Measurements from ENCODE around the gene MORC4.
"Not testable (repeated sequence)": the region's sequence is repeated elsewhere in the genome, so short reads cannot be mapped to it uniquely, and the experiment has no call there.

Gene MORC4

DNA sequence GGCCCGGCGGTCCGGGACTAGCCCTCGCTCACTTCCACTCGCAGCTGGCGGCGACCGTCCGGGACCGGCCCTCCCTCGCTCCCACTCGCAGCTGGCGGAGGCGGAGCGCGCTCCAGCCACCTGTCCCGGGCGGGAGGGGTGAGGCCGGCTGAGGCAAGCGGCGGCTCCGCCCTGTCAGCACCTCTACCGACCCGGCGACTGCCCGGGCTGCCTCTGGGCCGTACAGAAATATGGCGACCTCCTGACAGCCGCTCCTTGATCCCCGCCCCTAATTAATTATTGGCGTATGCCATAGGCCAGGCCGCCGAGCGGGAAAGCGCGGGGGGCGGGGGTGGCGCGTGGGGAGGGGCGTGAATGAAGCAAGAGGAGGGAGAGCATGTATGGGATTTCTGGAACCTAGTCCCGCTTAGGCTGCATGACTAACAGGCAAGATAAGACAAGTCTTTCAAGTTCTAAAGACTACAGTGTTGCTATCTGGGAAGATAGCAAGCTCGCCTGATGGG, at the start of gene MORC4:
Gene MORC4 (minus strand): TSS at position 200 of the 503 bp plus-strand sequence. CDS start 243 bp downstream, outside the sequence.
- peak; percentile 68 for DNase-seq

DNA sequence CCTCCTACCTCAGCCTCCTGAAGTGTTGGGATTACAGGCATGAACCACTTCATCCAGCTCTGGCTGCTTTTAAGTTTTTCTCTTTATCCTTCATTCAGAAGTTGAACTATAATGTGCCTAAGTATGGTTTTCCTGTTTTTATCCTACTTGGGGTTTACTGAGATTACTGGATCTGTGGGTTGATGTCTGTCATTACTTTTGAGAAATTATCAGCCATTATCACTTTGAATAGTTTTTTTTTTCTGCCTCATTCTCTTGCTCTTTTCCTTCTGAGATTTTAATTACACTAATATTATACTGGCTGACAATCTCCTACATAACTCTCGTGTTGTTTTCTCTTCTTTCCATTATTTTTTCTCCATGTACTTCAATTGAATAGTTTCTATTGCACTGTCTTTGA, 47.6 kb upstream of the MORC4 start:
- DNase-seq: no peak

DNA sequence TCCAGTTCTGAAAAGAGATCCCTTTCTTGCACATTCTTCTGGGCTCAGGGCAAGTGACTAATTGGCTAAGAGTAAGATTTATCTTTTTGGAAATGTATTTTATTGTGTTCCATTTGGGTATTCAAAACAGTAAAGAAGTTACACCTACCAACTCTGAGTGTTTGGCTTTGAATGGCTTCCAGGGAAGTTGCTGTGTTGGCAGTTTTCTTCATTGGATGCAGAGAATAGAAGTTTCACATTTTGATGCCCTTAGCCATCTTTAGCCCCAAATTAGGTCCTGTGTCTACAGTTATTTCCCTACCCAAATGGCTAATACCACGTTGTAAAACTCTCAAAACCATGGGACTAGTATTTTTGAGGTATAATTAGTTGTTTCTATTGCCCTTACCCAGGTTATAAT, 29.7 kb upstream of the MORC4 start:
- DNase-seq: no peak

GRCh38 chrX:107025545-107025944, 25.5 kb upstream of the MORC4 start:
- DNase-seq: no peak

DNA sequence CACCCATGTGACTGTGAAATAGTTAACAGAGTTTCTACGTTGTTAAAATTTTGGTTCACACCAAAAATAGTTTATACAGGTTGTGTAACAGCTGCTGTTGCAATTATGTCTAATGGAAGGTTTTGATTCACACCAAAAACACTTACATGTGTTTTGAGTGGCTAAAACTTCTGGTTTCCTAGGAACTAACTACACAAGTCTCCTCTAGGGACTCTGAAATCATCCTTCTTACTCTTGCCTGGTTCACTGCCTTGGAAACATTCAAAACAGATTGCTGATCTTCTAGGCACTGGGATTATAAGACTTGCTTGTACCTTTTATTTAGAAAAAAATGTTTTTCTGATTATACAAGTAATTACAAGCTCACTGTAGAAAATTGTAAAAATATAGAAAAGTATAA, 14.9 kb upstream of the MORC4 start:
- no peak for DNase-seq

- DNase-seq: no peak
Observed at GRCh38 chrX:107008034-107008433, 8.0 kb upstream of the MORC4 start.

DNA sequence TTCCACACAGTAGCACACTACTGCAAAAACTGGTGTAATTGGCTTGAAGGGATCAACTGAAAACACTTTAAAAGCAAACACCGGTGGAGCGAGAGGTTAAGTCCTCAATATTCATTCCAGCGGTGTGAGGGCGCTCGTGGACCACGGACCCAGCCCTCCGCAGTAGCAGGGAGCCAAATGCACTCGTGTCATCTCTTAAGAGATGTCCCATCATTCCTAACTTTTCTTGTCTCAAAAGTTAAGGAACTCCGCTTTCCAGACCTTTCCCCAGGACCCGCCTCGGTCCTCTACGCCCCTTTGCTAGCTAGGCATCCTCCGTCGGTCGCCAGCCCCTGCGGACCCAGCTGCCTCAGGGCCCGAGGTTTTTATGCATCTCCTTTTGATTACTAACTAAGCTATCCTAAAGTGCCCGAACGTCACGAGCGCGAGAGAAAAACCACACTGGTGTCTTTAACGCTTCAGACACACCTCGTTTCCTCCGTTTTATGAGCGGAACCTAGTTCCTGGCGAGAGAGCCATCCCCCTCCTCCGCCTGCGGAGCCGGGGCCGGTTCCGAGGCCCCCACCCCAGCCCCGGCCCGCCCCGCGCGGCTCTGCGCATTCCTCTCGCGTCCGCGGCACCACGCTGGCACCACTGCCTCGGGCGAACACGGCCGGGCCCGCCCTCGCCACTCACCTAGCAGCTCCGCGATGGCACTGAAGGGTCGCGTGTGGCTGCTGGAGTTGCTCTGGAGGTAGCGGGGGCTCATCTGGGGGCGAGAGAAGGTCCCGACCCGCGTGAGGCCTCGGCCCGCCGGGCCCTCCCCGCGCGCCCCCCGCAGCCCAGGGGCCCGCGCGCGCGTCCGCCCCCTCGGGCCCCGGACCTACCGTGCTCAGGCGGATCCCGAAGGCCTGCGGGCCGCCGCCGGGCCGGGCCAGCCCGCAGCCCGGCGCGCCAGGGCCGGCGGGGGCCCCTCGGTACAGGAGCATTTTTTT, 723 bp downstream of the MORC4 start:
- DNase-seq: peak; percentile 14

GRCh38 chrX:106997611-106998010, 2.4 kb downstream of the MORC4 start:
- no peak for DNase-seq

GRCh38 chrX:106995678-106996077, 4.3 kb downstream of the MORC4 start:
- no peak for DNase-seq

DNA sequence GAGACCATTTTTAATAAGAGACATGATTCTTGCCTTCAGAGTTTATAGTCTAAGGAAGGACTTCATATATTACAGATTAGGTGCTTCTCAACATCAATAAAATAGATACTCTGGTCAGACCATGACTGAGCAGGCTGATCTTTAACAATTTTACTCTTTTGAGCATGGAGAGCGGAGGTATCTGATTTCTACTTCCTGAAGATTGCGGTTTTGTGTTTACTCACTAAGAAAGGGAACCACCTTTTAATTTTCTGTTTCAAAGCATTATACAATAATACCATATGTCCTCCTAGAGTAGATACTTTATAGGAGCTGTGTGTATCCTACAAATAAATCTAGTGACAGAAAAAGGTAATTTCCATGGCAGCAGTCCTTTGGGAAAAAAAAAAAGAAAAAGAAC, 12.5 kb downstream of the MORC4 start:
- DNase-seq: no peak

DNA sequence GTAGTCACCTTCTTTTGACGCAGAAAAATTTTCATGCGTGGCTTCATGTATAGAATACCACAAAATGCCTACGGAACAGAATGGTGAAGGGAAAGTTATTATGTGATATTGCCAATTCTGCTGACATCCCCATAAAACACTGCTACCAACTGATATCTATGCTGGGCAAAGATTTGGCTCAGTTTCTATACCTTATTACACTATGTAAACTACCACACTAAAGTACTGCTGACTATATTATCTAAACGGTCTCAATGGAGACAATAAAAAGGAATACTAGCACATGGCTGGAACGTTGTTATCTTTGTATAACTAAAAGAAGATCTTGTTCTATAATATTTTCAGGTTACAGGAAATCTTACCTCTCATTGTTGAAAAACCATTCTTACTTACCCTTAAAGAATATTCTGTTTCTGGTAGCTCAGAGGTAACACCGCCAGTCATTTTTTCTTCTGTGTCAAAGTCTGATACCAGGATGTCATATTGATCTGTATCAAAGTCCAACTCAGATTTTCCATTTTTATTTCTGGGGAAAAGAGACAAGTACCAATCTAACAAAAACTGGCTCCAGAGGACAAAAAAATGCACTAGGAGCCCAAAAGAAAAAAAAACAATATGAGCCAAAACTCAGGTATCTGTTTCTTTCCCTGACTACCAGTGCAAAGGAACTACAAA, 18.9 kb downstream of the MORC4 start:
- no peak for DNase-seq

- DNase-seq: no peak
Observed at GRCh38 chrX:106976416-106976815, 23.6 kb downstream of the MORC4 start.

DNA sequence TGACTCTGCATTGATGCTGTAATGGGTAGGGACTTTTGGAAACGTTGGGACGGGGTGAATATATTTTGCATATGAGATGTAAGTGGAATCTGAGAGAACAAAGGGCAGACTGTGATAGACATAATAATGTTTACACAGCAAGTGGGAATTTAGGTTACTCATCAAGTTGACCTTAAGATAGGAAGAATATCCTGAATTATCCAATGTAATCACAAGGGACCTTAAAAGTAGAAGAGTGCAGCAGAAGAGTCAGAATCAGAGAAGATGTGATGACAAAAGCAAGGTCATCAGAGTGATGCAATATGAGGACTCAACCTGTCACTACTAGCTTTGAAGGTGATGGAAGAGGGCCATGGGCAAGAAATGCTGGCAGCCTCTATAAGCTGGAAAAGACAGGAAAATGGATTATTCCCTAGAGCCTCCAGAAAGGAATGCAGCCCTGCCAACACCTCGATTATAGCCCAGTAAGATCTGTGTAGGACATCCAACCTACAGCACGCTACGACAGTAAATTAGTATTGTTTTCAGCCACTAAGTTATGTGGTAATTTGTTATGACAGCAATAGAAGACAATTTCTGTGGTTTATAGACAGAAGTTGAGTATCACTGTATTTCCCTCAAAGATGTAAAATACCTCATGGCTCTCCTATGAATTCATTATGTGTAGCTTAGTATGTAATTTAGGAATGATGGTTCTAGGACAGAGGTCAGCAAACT, 26.4 kb downstream of the MORC4 start:
- no peak for DNase-seq

- DNase-seq: no peak
Observed at GRCh38 chrX:106972896-106973295, 27.1 kb downstream of the MORC4 start.

DNA sequence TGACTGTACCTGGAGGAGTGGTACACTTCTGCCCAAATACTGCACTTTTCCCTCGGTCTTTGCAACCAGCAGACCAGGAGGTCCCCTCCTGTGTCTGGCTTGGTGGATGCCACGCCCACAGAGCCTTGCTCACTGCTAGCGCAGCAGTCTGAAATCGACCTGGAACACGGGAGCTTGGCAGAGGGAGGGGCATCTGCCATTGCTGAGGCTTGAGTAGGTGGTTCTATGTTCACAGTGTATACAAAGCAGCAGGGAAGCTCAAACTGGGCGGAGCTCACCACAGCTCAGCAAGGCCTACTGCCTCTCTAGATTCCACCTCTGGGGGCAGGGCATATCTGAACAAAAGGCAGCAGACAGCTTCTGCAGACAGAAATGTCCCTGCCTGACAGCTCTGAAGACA, 33.5 kb downstream of the MORC4 start:
- not testable (repeated sequence) for DNase-seq

- no peak for DNase-seq
Observed at GRCh38 chrX:106964290-106964689, 35.7 kb downstream of the MORC4 start.

- no peak for DNase-seq
Observed at GRCh38 chrX:106963111-106963510, 36.9 kb downstream of the MORC4 start.

DNA sequence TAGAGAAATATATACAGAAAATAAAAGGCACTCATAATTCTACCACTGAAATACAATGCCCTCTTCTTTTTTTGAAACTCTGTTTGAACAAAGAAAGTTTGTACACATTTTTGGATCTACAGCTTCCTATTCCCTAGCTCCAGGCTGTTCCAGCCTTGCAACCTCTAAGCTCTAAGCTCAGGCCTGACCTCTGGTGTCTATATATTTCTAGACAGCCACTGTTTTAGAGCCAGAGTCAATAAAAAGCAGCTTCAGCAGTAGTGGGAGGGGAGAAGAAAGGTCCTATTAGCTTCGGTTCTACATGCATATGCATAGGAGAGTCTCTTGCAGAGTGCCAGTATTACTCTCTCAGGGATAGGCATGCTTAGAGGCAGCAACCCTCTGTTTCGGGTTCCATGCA, 40.1 kb downstream of the MORC4 start:
- DNase-seq: no peak

- DNase-seq: no peak
Observed at GRCh38 chrX:106957856-106958255, 42.2 kb downstream of the MORC4 start.

DNA sequence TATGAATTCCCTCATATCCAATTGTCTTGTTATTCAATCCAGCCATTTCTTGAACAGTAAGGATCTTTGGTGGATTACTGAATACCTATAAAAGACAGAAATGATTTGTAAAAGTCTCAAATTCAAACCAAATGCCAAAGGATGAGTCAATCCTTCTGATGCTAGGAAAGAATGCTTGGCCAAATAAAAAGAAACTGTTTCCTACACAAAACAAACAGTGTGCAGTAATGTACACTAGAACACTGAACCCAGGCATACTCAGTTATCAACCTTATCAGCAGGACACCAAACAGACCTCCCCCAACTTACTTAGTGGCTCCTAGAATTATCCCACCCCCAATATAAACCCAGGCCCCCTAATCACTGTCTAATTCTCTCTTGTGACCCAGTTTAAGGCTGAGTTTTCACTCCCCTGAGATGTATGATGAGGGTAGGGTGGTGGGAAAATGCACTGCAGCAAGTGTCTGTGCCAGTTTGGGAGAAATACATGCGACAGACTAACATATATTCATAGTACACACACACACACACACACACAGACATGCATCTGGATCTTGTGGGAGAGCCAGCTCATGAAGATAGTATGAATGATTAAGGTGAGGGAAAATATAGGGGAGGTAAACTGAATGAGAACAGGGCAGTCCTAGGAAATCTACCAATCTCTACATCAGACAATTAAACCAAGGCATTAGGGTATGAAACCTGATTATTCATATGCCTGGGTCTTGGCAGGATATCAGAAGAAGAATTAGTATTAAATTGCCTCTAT, 44.8 kb downstream of the MORC4 start:
- DNase-seq: no peak

DNA sequence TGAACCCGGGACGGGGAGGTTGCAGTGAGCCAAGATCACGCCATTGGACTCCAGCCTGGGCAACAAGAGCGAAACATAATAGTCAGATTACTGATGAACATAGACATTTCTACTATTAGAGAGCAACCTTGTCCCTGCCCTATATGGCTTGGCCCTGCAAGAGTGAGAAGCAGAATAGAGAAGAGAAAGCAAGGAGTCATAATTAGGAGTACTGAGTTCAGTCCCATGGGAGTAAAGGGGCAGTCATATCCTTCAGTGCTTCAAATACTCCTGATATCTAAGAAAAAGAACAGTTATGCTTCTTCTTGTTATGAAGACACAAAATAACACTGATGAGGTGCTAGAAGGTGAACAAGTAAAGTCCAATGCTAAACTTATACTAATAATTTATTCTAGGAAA, 46.0 kb downstream of the MORC4 start:
- DNase-seq: no peak

DNA sequence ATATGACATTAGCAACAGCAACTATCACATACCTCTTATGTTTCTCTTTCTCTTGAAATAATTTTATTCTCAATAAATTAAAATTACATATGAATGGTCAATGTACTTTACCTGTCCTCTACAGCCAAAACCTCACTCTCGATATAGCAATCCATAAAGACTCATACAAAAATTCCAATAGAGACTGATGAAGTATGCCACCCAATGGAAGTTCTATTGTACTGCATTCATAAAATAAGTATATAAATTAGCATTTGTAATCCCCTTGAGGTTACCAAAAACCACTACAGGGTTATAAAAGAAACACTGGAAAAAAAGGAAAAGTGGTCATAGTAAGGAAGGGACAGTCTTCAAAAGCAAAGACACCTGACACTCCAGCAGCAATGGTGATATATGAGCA, 47.0 kb downstream of the MORC4 start:
- no peak for DNase-seq

DNA sequence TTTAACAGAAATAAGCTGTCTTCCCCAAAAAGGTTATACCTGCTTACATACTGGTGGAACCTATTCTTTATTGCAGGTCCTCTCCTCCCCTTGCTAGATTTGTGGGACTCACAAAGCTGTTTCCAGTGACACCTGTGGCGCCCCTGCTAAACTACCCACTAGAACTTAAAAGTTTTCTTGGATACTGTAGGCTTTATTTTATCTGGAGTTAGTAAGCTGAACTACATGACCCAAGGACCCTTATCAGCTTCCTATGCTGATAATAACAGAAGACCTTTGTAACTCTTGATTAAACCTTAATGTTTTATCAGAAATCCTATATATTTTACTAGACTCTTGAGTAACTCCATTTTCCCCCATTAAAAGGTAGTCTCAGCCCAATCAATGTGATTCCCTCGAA, 47.5 kb downstream of the MORC4 start:
- DNase-seq: no peak

All from CD4-positive, alpha-beta T cell treated with Interferon gamma for 1 hour (primary cell).